Esophagus mucosa (tissue), 1 donor: ENCODE results near the gene LAMTOR2. TPM values are rescaled to one million over a fixed set of nuclear protein-coding genes. Genes with fewer than 3 reads are reported as not detected.
A peak's percentile ranks its signal among the peaks of the same experiment; 100 is the strongest.

Experiments used
- ATAC-seq: fragments of 200-7000 bp; cut with Tn5 transposase; one replicate; pipeline ENCODE4 v1.9.1; 2020
- total RNA-seq: library from RNA; stranded (reverse); gene quantifications from one replicate; pipeline ENCODE4 v1.2.4, GENCODE V29; 2023
- donor health status: DM: yes; HTN: yes; CAD: no.

LAMTOR2 gene
- total RNA-seq, 1 donor from 2014 or later: 62.3 TPM

- ATAC-seq: peak; percentile 36
These were observed 22.2 kb downstream of the LAMTOR2 start for GRCh38 chr1:156076609-156077429.

GRCh38 chr1:156077430-156077760 lies 22.8 kb downstream of the LAMTOR2 start:
- ATAC-seq: no peak

- no peak for ATAC-seq
These were observed 24.1 kb downstream of the LAMTOR2 start for GRCh38 chr1:156078728-156079127.

- ATAC-seq: no peak
These were observed 25.2 kb downstream of the LAMTOR2 start for GRCh38 chr1:156079762-156080161.

GRCh38 chr1:156080241-156080862 lies 25.8 kb downstream of the LAMTOR2 start:
- no peak for ATAC-seq

- no peak for ATAC-seq
These were observed 26.2 kb downstream of the LAMTOR2 start for GRCh38 chr1:156080863-156081179.

- ATAC-seq: no peak
These were observed 26.8 kb downstream of the LAMTOR2 start for GRCh38 chr1:156081180-156081916.

- ATAC-seq: no peak
These were observed 27.3 kb downstream of the LAMTOR2 start for GRCh38 chr1:156081917-156082308.

GRCh38 chr1:156082309-156083091 lies 27.9 kb downstream of the LAMTOR2 start, which contains the start of gene MEX3A:
Gene MEX3A (minus strand): TSS chr1:156082465. CDS start chr1:156081998, 467 bp downstream.
- ATAC-seq: peak; percentile 67

GRCh38 chr1:156083800-156084790 lies 29.5 kb downstream of the LAMTOR2 start:
- no peak for ATAC-seq

- ATAC-seq: peak; percentile 5
These were observed 31.7 kb downstream of the LAMTOR2 start for GRCh38 chr1:156086256-156086662.

GRCh38 chr1:156089704-156090103 lies 35.1 kb downstream of the LAMTOR2 start:
- no peak for ATAC-seq

- ATAC-seq: no peak
These were observed 35.7 kb downstream of the LAMTOR2 start for GRCh38 chr1:156090138-156090839.

- ATAC-seq: peak; percentile 88
These were observed 36.2 kb downstream of the LAMTOR2 start for GRCh38 chr1:156090840-156091188.

GRCh38 chr1:156091610-156092009 lies 37.0 kb downstream of the LAMTOR2 start:
- no peak for ATAC-seq

- ATAC-seq: peak; percentile 82
These were observed 41.4 kb downstream of the LAMTOR2 start for GRCh38 chr1:156095906-156096508.

- peak; percentile 83 for ATAC-seq
These were observed 42.2 kb downstream of the LAMTOR2 start for GRCh38 chr1:156096640-156097391.

- no peak for ATAC-seq
These were observed 43.1 kb downstream of the LAMTOR2 start for GRCh38 chr1:156097499-156098178.

GRCh38 chr1:156098784-156099183 lies 44.2 kb downstream of the LAMTOR2 start:
- no peak for ATAC-seq
